Spinal cord (tissue), 10 donors: ENCODE results near the gene SLC49A3. TPM values are rescaled to one million over a fixed set of nuclear protein-coding genes. Genes with fewer than 3 reads are reported as not detected.
"Not testable (repeated sequence)": the region's sequence is repeated elsewhere in the genome, so short reads cannot be mapped to it uniquely, and the experiment has no call there.

Experiments
- DNase-seq, 6 donors: peaks; one replicate each; pipeline versions ENCODE4 v3.0.0 to v3.0.0-alpha.2; 2013 to 2015; ENCODE audit warnings: low spot score in 6 of 6, low read depth in 4 of 6
- H3K27ac ChIP-seq: one replicate; pipeline ENCODE4 v1.5.1; 2013; ENCODE audit warnings: low read depth, low read length, control low read depth
- H3K27me3 ChIP-seq: one replicate; pipeline ENCODE4 v1.6.1; 2013; ENCODE audit warnings: low read length; ENCODE audit not compliant: control insufficient read depth, insufficient read depth
- H3K36me3 ChIP-seq: one replicate; pipeline ENCODE4 v1.6.1; 2013; ENCODE audit warnings: low read length; ENCODE audit not compliant: control insufficient read depth, insufficient read depth
- H3K4me1 ChIP-seq: one replicate; pipeline ENCODE4 v1.6.1; 2013; ENCODE audit warnings: low read length; ENCODE audit not compliant: control insufficient read depth, insufficient read depth
- H3K4me3 ChIP-seq: one replicate; pipeline ENCODE4 v1.5.1; 2013; ENCODE audit warnings: low read depth, low read length, control low read depth
- H3K9me3 ChIP-seq: one replicate; pipeline ENCODE4 v1.6.1; 2013; ENCODE audit warnings: low read length; ENCODE audit not compliant: control insufficient read depth, insufficient read depth
- WGBS: methylation state at CpG from one replicate; pipeline ENCODE4 v1.1.5; 2013; ENCODE audit warnings: missing lambda C conversion rate; ENCODE audit not compliant: insufficient coverage; 5-methylcytosine and 5-hydroxymethylcytosine counted together
- long read RNA-seq, 4 donors: transcript quantifications; one replicate each; lab custom pipeline, GENCODE V29; 2026
- polyA plus RNA-seq, 2 donors: library from polyadenylated mRNA; unstranded; fragments of 120-200 nt; gene quantifications; one replicate each; pipeline ENCODE4 v1.2.1, GENCODE V29; 2013; ENCODE audit not compliant: insufficient read length in 2 of 2
- total RNA-seq, 2 donors: library from RNA; depleted of rRNA in 1 of 2; stranded (reverse); fragments of 120-200 nt in 1 of 2; fragments of >200 nt in 1 of 2; gene quantifications; one replicate each; pipeline versions ENCODE4 v1.2.3 to v1.2.4, GENCODE V29; 2013 to 2014
- donor health status: healthy.

Gene SLC49A3
- 1 to 10 TPM; 1.6 to 6.4 TPM for total RNA-seq
- polyA plus RNA-seq = 1 to 10 TPM; 1.6 to 5.1 TPM
- long read RNA-seq, donor 1, partial matches to known transcripts = 0 of 1 reads
- long read RNA-seq, donor 1, other reads (novel, unspliced or antisense) = 0 of 1 reads
- long read RNA-seq, donor 2, partial matches to known transcripts = 8 of 8 reads
- long read RNA-seq, donor 2, other reads (novel, unspliced or antisense) = 0 of 8 reads
- long read RNA-seq, donor 3 = 0 reads
- long read RNA-seq, donor 4 = 0 reads

- 12% methylated on average over 59 of the region's 59 CpGs for WGBS
- H3K4me1 ChIP-seq = peaks cover 16% of the 10 kb centered on the region
- no peak for DNase-seq
- H3K9me3 ChIP-seq = no peaks in the 10 kb centered on the region
- peaks cover 14% of the 10 kb centered on the region for H3K27me3 ChIP-seq
- peak within 1 kb of the TSS; percentile 21 for H3K4me3 ChIP-seq
- H3K36me3 ChIP-seq = peaks cover 3% of the 10 kb centered on the region
- H3K27ac ChIP-seq = no peak within 1 kb of the TSS
These were observed at the start of gene SLC49A3 for GRCh38 chr4:688854-689681. TSS of gene SLC49A3 (minus strand) at chr4:689151. CDS start at chr4:689127, 24 bp downstream.

- H3K9me3 ChIP-seq, DNase-seq, H3K4me1 ChIP-seq, H3K27ac ChIP-seq, H3K27me3 ChIP-seq, H3K4me3 ChIP-seq: not testable (repeated sequence)
- WGBS = 95% methylated on average over 17 of the region's 34 CpGs
- peaks cover 96% of the 10 kb centered on the region for H3K36me3 ChIP-seq
These were observed 47.6 kb upstream of the SLC49A3 start for GRCh38 chr4:736561-736960.

GRCh38 chr4:735583-735982, 46.6 kb upstream of the SLC49A3 start:
- no peak for DNase-seq
- WGBS = 98% methylated on average over 8 of the region's 8 CpGs
- Histone ChIP-seq H3K4me3 (no peak overlapping the region), H3K36me3 (peaks cover 97% of the 10 kb centered on the region), H3K27ac (no peak overlapping the region), H3K9me3 (no peaks in the 10 kb centered on the region), H3K4me1 (no peaks in the 10 kb centered on the region), H3K27me3 (no peaks in the 10 kb centered on the region)

- no peaks in the 10 kb centered on the region for H3K9me3 ChIP-seq
- no peak overlapping the region for H3K27ac ChIP-seq
- DNase-seq = no peak
- H3K27me3 ChIP-seq = no peaks in the 10 kb centered on the region
- WGBS = 92% methylated on average over 8 of the region's 9 CpGs
- peaks cover 97% of the 10 kb centered on the region for H3K36me3 ChIP-seq
- no peaks in the 10 kb centered on the region for H3K4me1 ChIP-seq
- no peak overlapping the region for H3K4me3 ChIP-seq
These were observed 46.0 kb upstream of the SLC49A3 start for GRCh38 chr4:734951-735350.

GRCh38 chr4:734075-734474, 45.1 kb upstream of the SLC49A3 start:
- H3K36me3 ChIP-seq = peaks cover 92% of the 10 kb centered on the region
- no peaks in the 10 kb centered on the region for H3K9me3 ChIP-seq
- no peaks in the 10 kb centered on the region for H3K27me3 ChIP-seq
- no peak overlapping the region for H3K4me3 ChIP-seq
- DNase-seq = no peak
- H3K4me1 ChIP-seq = no peaks in the 10 kb centered on the region
- 96% methylated on average over 8 of the region's 9 CpGs for WGBS
- no peak overlapping the region for H3K27ac ChIP-seq

- no peak for DNase-seq
- Histone ChIP-seq H3K4me3 (no peak overlapping the region), H3K36me3 (peaks cover 87% of the 10 kb centered on the region), H3K27ac (no peak overlapping the region), H3K4me1 (no peaks in the 10 kb centered on the region), H3K9me3 (no peaks in the 10 kb centered on the region), H3K27me3 (no peaks in the 10 kb centered on the region)
- 96% methylated on average over 18 of the region's 18 CpGs for WGBS
These were observed 44.7 kb upstream of the SLC49A3 start for GRCh38 chr4:733631-733980.

GRCh38 chr4:732911-733630, 44.1 kb upstream of the SLC49A3 start:
- no peaks in the 10 kb centered on the region for H3K9me3 ChIP-seq
- no peaks in the 10 kb centered on the region for H3K27me3 ChIP-seq
- no peak for DNase-seq
- 85% methylated on average over 19 of the region's 32 CpGs for WGBS
- H3K27ac ChIP-seq = no peak overlapping the region
- H3K4me1 ChIP-seq = no peaks in the 10 kb centered on the region
- H3K36me3 ChIP-seq = peaks cover 82% of the 10 kb centered on the region
- no peak overlapping the region for H3K4me3 ChIP-seq

- no peak overlapping the region for H3K27ac ChIP-seq
- no peak overlapping the region for H3K4me3 ChIP-seq
- H3K4me1 ChIP-seq = no peaks in the 10 kb centered on the region
- peaks cover 76% of the 10 kb centered on the region for H3K36me3 ChIP-seq
- H3K27me3 ChIP-seq = no peaks in the 10 kb centered on the region
- DNase-seq = no peak
- 96% methylated on average over 20 of the region's 20 CpGs for WGBS
- no peaks in the 10 kb centered on the region for H3K9me3 ChIP-seq
These were observed 43.5 kb upstream of the SLC49A3 start for GRCh38 chr4:732486-732885.

GRCh38 chr4:731954-732353, 43.0 kb upstream of the SLC49A3 start:
- not testable (repeated sequence) for H3K4me3 ChIP-seq, DNase-seq, H3K27ac ChIP-seq, H3K27me3 ChIP-seq, H3K9me3 ChIP-seq, H3K4me1 ChIP-seq
- peaks cover 71% of the 10 kb centered on the region for H3K36me3 ChIP-seq
- WGBS = no CpG with 5 or more reads among the region's 27 CpGs
